Activated CD4-positive, alpha-beta T cell treated with anti-CD3 and anti-CD28 coated beads for 36 hours (primary cell): ENCODE data around the gene PLBD2. TPM values are rescaled to one million over a fixed set of nuclear protein-coding genes. Genes with fewer than 3 reads are reported as not detected.

Experiments
- ATAC-seq: fragments of 200-7000 bp; cut with Tn5 transposase; one replicate; pipeline ENCODE4 v1.10.0; 2021; ENCODE audit warnings: mild to moderate bottlenecking, moderate library complexity
- CTCF ChIA-PET: fragments of 350-600 bp; sonication (Branson Sonifier 250); formaldehyde crosslinking; loops from one replicate; lab custom pipeline; 2021; ENCODE audit warnings: antibody characterized with exemption; lab: Charles Lee
- POLR2A ChIA-PET: fragments of 350-600 bp; sonication (Branson Sonifier 250); formaldehyde crosslinking; loops from one replicate; lab custom pipeline; 2021; ENCODE audit warnings: antibody characterized with exemption, inconsistent platforms; lab: Charles Lee
- DNase-seq: peaks from one replicate; pipeline ENCODE4 v3.0.0-alpha.2; 2020
- H3K27ac Mint-ChIP-seq: one replicate; pipeline ENCODE4 v1.8.0; 2021; ENCODE audit warnings: mixed read lengths
- H3K27me3 Mint-ChIP-seq: one replicate; pipeline ENCODE4 v1.8.0; 2021; ENCODE audit warnings: mixed read lengths
- H3K36me3 Mint-ChIP-seq: one replicate; pipeline ENCODE4 v1.8.0; 2021; ENCODE audit warnings: low read depth, mixed read lengths
- H3K4me1 Mint-ChIP-seq: one replicate; pipeline ENCODE4 v1.8.0; 2021; ENCODE audit warnings: mixed read lengths
- H3K4me3 Mint-ChIP-seq: one replicate; pipeline ENCODE4 v1.8.0; 2021; ENCODE audit warnings: mild to moderate bottlenecking, moderate library complexity, mixed read lengths
- H3K9me3 Mint-ChIP-seq: one replicate; pipeline ENCODE4 v1.8.0; 2021; ENCODE audit warnings: low read depth, mixed read lengths
- intact Hi-C, 2 experiments: fragments of 100-400 bp; cut with DNase I in 1 of 2; cut with micrococcal nuclease in 1 of 2; formaldehyde crosslinking; loops; one replicate each; pipeline versions ENCODE4 v1.14.2 to v1.15.1; 2022 to 2024; cut with DNase I, micrococcal nuclease
- total RNA-seq, 2 experiments: library from RNA; stranded (reverse); gene quantifications; one replicate each; pipeline ENCODE4 v1.2.3, GENCODE V29; 2021

The PLBD2 gene
- total RNA-seq, 2 experiments from 2014 or later = 13.7 to 17.3 TPM

DNA sequence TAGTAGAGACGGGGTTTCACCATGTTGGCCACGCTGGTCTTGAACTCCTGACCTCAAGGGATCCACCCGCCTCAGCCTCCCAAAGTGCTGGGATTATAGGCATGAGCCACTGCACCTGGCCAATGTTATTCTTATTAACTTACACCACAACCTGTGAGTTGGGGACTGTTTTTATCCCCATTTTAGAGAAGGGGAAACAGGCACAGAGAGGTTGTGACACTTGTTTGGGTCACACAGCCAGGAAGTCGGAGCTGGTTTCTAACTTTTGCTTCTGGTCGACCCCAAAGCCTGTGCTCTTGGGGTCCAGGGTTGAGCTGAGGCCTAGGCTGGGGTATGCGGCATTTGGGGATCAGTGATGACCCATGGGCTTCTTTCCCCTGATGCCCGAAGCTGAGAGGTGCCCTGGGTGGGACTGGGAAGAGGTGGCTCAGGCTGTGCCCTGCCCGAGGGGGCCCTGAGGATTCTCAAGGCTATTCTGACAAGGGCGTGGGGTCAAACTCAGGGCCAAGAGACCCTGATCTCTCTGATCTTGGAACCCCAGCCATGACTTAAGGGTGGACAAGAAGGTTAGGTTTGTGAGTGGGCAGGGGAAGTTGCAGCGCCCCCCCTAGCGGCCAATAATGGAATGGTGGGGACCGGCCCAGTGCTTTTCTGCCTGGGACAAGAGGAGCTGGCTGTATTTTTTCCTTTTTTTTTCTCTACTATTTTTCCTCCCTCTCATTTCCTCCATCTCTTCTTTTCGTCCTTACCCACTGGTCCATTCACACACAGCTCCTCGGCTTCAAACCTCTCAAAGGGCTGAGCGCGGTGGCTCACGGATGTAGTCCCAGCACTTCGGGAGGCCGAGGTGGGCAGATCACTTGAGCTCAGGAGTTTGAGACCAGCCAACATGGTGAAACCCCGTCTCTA is 66.8 kb downstream of the PLBD2 start:
- DNase-seq (peak; percentile 78), ATAC-seq (no peak)
- POLR2A ChIA-PET = no interaction called here
- no peak overlapping the region for H3K4me3 Mint-ChIP-seq
- peaks cover 11% of the 10 kb centered on the region for H3K4me1 Mint-ChIP-seq
- H3K27me3 Mint-ChIP-seq = peaks cover 2% of the 10 kb centered on the region
- CTCF ChIA-PET = interaction anchor here (0.5 to 2.0 kb wide), 17 partner anchors 10 to 1777 kb away, joined by 3 to 6 read pairs (median 3); partner anchors contain the start of gene SLC8B1
- intact Hi-C loops = loop anchor here (1.0 to 5.0 kb wide), 4 partner anchors 91 to 228 kb away; no protein-coding TSS in a partner anchor
- no peaks in the 10 kb centered on the region for H3K9me3 Mint-ChIP-seq
- H3K36me3 Mint-ChIP-seq = no peaks in the 10 kb centered on the region
- H3K27ac Mint-ChIP-seq = no peak overlapping the region

DNA sequence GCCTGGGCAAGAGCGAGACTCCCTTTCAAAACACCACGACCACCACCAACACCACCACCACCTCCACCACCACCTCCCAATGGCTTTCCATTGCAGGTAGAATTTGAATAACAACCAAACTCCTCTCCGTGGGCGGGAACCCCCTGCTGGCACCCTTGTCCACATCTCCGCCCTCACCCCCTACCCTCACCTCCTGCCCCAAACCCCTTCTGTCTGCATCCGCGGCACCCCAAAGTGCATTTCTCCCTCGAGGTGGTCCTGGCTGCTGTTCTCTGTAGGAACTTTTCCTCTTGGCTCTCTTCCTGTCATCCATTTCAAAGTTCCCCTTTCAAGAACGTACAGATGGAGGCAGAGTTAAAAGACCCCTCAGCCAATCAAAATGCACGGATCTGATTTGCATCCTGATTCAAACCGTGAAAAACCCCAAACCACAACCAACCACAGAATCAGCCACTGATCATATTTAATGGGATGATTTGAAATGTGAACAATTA is 67.6 kb downstream of the PLBD2 start:
- H3K4me1 Mint-ChIP-seq = peaks cover 11% of the 10 kb centered on the region
- ATAC-seq = no peak
- peaks cover 6% of the 10 kb centered on the region for H3K27me3 Mint-ChIP-seq
- no peak overlapping the region for H3K4me3 Mint-ChIP-seq
- DNase-seq = no peak
- H3K27ac Mint-ChIP-seq = no peak overlapping the region
- no peaks in the 10 kb centered on the region for H3K9me3 Mint-ChIP-seq
- ChIA-PET POLR2A (no interaction called here), CTCF (interaction anchor here (0.5 to 2.0 kb wide), 16 partner anchors 9 to 1776 kb away, joined by 3 to 6 read pairs (median 4); partner anchors contain the start of gene SLC8B1)
- H3K36me3 Mint-ChIP-seq = no peaks in the 10 kb centered on the region
- intact Hi-C loops = loop anchor here (1.0 to 5.0 kb wide), 4 partner anchors 92 to 229 kb away; no protein-coding TSS in a partner anchor

DNA sequence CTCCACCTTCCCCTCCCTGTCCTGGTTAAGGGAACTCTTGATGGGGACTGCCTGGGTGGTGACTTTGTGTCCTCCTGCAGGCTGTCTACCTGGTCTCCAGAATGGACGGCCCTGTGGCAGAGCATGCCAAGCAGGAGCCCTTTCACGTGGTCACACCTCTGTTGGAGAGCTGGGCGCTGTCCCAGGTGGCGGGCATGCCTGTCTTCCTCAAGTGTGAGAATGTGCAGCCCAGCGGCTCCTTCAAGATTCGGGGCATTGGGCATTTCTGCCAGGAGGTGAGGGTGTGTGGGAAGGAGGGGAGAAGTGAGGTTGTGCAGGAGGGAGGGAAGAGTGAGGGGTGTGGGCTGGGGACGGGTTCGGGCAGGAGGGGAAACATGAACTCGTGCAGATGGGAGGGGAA is 69.5 kb downstream of the PLBD2 start:
- Mint-ChIP-seq H3K27me3 (peaks cover 6% of the 10 kb centered on the region), H3K36me3 (no peaks in the 10 kb centered on the region), H3K9me3 (no peaks in the 10 kb centered on the region), H3K27ac (no peak overlapping the region), H3K4me3 (no peak overlapping the region), H3K4me1 (peaks cover 2% of the 10 kb centered on the region)
- POLR2A ChIA-PET = no interaction called here
- ATAC-seq = no peak
- intact Hi-C loops = loop anchor here in 1 of 2 experiments (5.0 kb wide), 1 partner anchor 231 kb away; no protein-coding TSS in a partner anchor
- no peak for DNase-seq
- CTCF ChIA-PET = no interaction called here

DNA sequence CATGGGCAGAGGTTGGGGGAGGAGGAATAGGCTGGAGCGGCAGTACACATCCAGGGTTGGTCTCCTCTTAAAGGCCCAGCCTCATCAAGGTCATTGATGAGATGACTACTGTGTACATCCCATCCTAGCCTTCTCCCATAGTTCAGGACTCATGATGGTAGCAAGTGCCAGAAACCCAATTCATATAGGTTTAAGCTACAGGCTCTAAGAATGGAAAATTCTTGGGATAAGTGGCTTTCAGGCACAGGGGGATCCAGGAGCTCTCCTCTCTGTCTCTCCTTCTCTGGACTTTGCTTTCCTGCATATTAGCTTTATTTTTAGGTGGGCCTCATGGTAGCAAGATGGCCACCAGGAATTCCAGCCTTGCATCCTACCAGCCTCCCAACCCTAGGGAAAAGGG is 70.1 kb downstream of the PLBD2 start:
- no peaks in the 10 kb centered on the region for H3K9me3 Mint-ChIP-seq
- CTCF ChIA-PET = interaction anchor here (1.0 kb wide), 1 partner anchor 66 kb away, joined by 7 read pairs; no protein-coding TSS in a partner anchor

DNA sequence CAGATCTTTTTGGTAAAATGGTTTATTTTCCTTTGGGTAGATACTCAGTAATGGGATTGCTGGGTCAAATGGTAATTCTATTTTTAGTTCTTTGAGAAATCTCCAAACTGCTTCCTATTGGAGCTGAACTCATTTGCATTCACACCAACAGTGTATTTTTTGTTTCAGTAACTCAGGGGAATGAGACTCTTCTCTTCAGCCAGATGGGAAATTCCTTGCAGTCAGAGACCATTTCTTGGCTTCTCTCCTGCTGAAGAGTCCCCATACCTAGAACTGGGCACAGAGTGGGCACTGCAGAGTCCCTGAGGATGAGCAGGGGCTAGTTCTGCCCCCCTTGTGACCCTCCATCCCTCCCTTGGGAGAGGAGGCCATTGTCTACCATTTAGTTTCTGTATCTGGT is 74.6 kb downstream of the PLBD2 start:
- Mint-ChIP-seq H3K27me3 (peaks cover 6% of the 10 kb centered on the region), H3K36me3 (no peaks in the 10 kb centered on the region), H3K9me3 (no peaks in the 10 kb centered on the region), H3K27ac (no peak overlapping the region), H3K4me1 (no peaks in the 10 kb centered on the region), H3K4me3 (no peak overlapping the region)
- intact Hi-C loops = no loop called here
- DNase-seq = no peak
- ChIA-PET POLR2A (no interaction called here), CTCF (no interaction called here)
- ATAC-seq = no peak

More for the DNA sequence above, 70.1 kb downstream of the PLBD2 start:
- POLR2A ChIA-PET = no interaction called here
- no peak for ATAC-seq
- Mint-ChIP-seq H3K27ac (no peak overlapping the region), H3K27me3 (peaks cover 6% of the 10 kb centered on the region), H3K4me3 (no peak overlapping the region), H3K36me3 (no peaks in the 10 kb centered on the region), H3K4me1 (no peaks in the 10 kb centered on the region)
- no peak for DNase-seq
- intact Hi-C loops = loop anchor here in 1 of 2 experiments (5.0 kb wide), 1 partner anchor 231 kb away; no protein-coding TSS in a partner anchor

DNA sequence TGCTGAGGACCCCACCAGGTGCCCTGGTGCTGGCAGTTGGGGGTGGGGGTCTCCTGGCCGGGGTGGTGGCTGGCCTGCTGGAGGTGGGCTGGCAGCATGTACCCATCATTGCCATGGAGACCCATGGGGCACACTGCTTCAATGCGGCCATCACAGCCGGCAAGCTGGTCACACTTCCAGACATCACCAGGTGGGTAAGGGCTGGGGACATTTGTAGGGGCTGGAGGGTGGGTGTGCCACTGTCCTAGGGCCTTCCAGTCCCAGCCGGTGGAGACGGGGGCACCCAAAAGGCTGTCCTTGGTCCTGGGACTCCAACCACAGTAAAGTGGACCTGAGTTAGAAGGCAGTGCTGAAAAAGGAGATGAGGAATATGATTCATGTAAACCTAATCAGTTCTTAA is 77.0 kb downstream of the PLBD2 start:
- ATAC-seq (no peak), DNase-seq (no peak)
- POLR2A ChIA-PET = no interaction called here
- no peaks in the 10 kb centered on the region for H3K4me1 Mint-ChIP-seq
- no peak overlapping the region for H3K4me3 Mint-ChIP-seq
- H3K9me3 Mint-ChIP-seq = no peaks in the 10 kb centered on the region
- intact Hi-C loops = no loop called here
- CTCF ChIA-PET = interaction anchor here (1.5 kb wide), 1 partner anchor 10 kb away, joined by 3 read pairs; no protein-coding TSS in a partner anchor
- peaks cover 4% of the 10 kb centered on the region for H3K27me3 Mint-ChIP-seq
- H3K27ac Mint-ChIP-seq = no peak overlapping the region
- H3K36me3 Mint-ChIP-seq = no peaks in the 10 kb centered on the region

DNA sequence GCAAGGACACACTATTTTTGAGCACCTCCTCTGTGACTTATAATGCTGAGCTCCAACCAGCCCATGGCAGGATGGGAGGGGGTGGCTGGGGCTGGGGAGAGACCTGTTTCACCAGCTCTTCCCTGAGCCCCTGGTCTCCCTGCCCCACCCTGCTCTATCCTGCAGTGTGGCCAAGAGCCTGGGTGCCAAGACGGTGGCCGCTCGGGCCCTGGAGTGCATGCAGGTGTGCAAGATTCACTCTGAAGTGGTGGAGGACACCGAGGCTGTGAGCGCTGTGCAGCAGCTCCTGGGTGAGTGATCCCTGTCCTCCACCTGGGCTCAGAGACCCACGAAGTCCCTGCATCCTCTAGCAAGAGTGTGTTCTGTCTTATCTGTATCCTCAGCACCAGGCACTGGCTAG is 78.2 kb downstream of the PLBD2 start:
- Mint-ChIP-seq H3K9me3 (no peaks in the 10 kb centered on the region), H3K27ac (no peak overlapping the region), H3K4me3 (no peak overlapping the region), H3K4me1 (no peaks in the 10 kb centered on the region), H3K36me3 (no peaks in the 10 kb centered on the region), H3K27me3 (no peaks in the 10 kb centered on the region)
- ChIA-PET POLR2A (no interaction called here), CTCF (no interaction called here)
- ATAC-seq = no peak
- no peak for DNase-seq
- intact Hi-C loops = no loop called here

DNA sequence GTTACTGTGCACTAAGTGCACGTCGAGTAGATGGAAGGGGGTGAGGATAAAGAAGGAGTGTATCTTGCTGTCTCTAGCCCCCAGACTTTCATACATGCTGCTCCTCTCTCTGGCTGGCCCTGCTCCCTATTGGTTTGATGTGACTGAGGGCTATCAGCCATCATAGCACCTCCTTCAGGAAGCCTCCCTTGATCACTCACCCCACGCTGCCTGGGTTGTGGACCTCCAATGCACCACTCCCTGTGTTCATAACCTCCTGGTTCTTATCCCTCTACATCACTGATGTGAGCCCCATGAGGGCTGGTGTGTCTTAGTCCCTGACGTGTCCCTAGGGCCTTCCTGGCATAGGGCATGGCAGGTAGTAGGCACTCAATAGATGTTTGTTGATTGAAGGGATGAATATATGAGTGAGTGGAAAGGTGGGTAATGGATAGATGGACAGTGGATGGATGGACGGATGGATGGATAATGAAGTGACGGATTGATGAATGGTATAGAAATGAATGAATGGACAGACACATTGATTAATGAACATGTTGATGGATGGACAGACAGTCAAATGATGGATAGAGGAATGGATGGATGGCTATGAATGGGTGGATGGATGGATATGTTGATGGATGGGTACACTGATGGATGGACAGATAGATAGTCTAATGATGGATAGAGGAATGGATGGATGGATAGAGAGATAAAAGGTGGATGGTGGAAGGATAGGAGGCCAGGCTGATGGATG is 78.8 kb downstream of the PLBD2 start:
- H3K27ac Mint-ChIP-seq = no peak overlapping the region
- H3K27me3 Mint-ChIP-seq = no peaks in the 10 kb centered on the region
- intact Hi-C loops = no loop called here
- H3K36me3 Mint-ChIP-seq = no peaks in the 10 kb centered on the region
- ChIA-PET CTCF (no interaction called here), POLR2A (no interaction called here)
- ATAC-seq = no peak
- H3K9me3 Mint-ChIP-seq = no peaks in the 10 kb centered on the region
- no peaks in the 10 kb centered on the region for H3K4me1 Mint-ChIP-seq
- no peak overlapping the region for H3K4me3 Mint-ChIP-seq
- DNase-seq = no peak

DNA sequence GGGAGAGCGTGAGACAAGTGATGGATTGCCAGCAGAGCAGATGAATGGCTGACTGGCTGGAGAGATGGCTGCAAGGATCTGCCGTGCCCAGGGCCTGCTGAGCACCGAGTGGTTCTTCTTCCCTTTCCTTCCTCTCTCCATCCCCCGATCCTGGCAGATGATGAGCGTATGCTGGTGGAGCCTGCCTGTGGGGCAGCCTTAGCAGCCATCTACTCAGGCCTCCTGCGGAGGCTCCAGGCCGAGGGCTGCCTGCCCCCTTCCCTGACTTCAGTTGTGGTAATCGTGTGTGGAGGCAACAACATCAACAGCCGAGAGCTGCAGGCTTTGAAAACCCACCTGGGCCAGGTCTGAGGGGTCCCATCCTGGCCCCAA is 79.3 kb downstream of the PLBD2 start:
- ChIA-PET POLR2A (no interaction called here), CTCF (no interaction called here)
- intact Hi-C loops = loop anchor here in 1 of 2 experiments (2.0 kb wide), 1 partner anchor 475 kb away; no protein-coding TSS in a partner anchor
- ATAC-seq (no peak), DNase-seq (no peak)
- Mint-ChIP-seq H3K36me3 (no peaks in the 10 kb centered on the region), H3K27ac (no peak overlapping the region), H3K4me1 (no peaks in the 10 kb centered on the region), H3K27me3 (no peaks in the 10 kb centered on the region), H3K9me3 (no peaks in the 10 kb centered on the region), H3K4me3 (no peak overlapping the region)

DNA sequence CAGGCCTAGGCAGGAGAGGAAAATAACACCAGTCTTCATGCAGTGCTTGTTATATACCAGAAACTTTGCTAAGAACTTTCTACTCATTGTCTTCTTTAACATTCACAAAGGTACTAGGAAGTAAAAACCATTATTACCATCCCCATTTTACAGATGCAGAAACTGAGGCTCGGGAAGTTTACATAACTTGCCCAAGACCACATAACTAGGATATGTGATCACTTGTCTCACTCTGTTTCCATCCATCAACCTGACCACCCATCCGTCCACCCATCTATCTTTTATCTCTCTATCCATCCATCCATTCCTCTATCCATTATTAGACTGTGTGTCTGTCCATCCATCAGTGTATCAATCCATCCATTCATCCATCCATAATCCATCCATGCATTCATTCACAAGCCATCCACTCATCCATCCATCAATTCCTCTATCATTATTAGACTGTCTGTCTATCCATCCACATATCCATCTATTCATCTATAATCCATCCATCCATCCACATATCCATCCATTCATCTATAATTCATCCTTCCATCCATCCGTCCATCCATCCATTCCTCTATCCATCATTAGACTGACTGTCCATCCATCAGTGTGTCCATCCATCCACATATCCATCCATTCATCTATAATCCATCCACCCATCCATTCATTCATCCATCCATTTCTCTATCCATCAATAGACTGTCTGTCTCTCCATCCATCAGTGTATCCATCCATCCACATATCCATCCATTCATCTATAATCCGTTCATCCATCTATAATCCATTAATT is 80.3 kb downstream of the PLBD2 start:
- ATAC-seq (no peak), DNase-seq (no peak)
- Mint-ChIP-seq H3K27me3 (peaks cover 3% of the 10 kb centered on the region), H3K27ac (no peak overlapping the region), H3K36me3 (no peaks in the 10 kb centered on the region), H3K9me3 (no peaks in the 10 kb centered on the region), H3K4me3 (no peak overlapping the region), H3K4me1 (no peaks in the 10 kb centered on the region)
- intact Hi-C loops = loop anchor here in 1 of 2 experiments (2.0 kb wide), 1 partner anchor 474 kb away; no protein-coding TSS in a partner anchor
- ChIA-PET CTCF (no interaction called here), POLR2A (interaction anchor here (0.6 kb wide), 1 partner anchor 247 kb away, joined by 5 read pairs; no protein-coding TSS in a partner anchor)

DNA sequence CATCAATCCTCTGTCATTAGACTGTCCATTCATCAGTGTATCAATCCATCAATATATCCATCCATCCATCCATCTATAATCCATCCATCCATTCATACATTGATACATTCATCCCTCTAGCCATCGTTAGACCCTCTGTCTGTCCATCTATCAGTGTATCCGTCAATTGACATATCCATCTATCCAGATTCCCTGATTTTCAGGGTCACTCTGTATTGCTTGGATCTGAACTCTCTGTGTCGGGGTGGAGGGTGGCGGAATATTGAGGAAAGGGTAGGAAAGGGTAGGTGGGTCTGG is 80.9 kb downstream of the PLBD2 start:
- no peak for ATAC-seq
- ChIA-PET POLR2A (no interaction called here), CTCF (no interaction called here)
- no peak overlapping the region for H3K4me3 Mint-ChIP-seq
- peaks cover 3% of the 10 kb centered on the region for H3K27me3 Mint-ChIP-seq
- no peaks in the 10 kb centered on the region for H3K36me3 Mint-ChIP-seq
- intact Hi-C loops = loop anchor here in 1 of 2 experiments (2.0 kb wide), 1 partner anchor 474 kb away; no protein-coding TSS in a partner anchor
- DNase-seq = no peak
- H3K27ac Mint-ChIP-seq = no peak overlapping the region
- no peaks in the 10 kb centered on the region for H3K9me3 Mint-ChIP-seq
- no peaks in the 10 kb centered on the region for H3K4me1 Mint-ChIP-seq
